Stimulated activated CD8-positive, alpha-beta memory T cell treated with anti-CD3 and anti-CD28 coated beads, Interleukin-4, amount 100 ng/mL, for 24 hours (primary cell): ENCODE measurements around the gene PDC.
"Not testable (repeated sequence)": the region's sequence is repeated elsewhere in the genome, so short reads cannot be mapped to it uniquely, and the experiment has no call there.

Experiments
- DNase-seq: peaks from one replicate; pipeline ENCODE4 v3.0.0-alpha.2; 2020; ENCODE audit warnings: low read depth

The PDC gene

DNA sequence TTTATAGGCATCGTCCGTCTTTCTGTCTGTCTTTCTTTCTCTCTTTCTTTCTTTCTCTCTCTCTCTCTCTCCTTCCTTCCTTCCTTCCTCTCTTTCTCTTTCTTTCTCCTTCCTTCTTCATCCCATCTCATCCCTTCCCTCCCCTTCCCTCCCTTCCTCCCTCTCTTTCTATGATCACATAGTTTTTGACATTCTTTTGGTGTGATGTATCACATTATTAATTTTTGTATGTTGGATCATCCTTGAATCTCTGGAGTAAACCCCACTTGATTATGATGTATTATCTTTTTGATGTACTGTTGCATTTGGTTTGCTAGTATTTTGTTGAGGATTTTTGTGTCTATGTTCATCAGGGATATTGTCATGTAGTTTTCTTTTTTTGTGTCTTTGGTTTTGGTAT is 59.5 kb downstream of the PDC start:
- not testable (repeated sequence) for DNase-seq
